Body of pancreas (tissue), 4 donors: ENCODE data around the gene THAP12.
A peak's percentile ranks its signal among the peaks of the same experiment; 100 is the strongest.

Source experiments
- POLR2A ChIP-seq, 3 donors: fragments of 450-650 bp; IDR thresholded peaks; one replicate each; pipeline ENCODE4 v1.6.1; 2016; ENCODE audit warnings: antibody characterized with exemption in 3 of 3, mild to moderate bottlenecking in 2 of 3
- TF ChIP-seq, protein P1 (sequence below), 7 experiments: fragments of 450-650 bp in 4 of 7; fragments of 200-600 bp in 3 of 7; sonication (generic) in 3 of 7; IDR thresholded peaks; one replicate each; pipeline ENCODE4 v1.5.1; 2016 to 2019; ENCODE audit warnings: antibody characterized with exemption in 7 of 7

DNA sequence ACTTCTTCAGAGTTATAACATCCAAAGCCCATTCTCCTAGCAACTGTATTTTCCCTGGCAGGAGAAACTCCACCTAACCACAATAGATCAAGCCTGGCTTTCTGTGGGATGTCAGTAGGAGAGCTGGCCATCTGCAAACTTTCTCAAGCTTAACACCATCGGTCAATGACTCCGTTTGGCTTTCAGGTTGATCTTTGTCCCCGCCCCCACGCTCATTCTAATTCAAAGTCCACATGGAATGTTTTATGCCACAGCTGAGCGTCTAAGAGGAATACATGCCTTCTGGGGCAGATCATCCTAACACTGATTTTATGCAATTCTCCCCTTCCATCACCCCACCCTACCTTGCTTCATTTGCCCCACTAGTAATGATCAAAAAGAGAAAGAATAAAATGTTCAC, 5.0 kb upstream of the THAP12 start:
- TF ChIP-seq POLR2A (IDR thresholded peaks at IDR 0.05): peak in 1 of 3 donors; percentile 32
- TF ChIP-seq, protein P1, sequence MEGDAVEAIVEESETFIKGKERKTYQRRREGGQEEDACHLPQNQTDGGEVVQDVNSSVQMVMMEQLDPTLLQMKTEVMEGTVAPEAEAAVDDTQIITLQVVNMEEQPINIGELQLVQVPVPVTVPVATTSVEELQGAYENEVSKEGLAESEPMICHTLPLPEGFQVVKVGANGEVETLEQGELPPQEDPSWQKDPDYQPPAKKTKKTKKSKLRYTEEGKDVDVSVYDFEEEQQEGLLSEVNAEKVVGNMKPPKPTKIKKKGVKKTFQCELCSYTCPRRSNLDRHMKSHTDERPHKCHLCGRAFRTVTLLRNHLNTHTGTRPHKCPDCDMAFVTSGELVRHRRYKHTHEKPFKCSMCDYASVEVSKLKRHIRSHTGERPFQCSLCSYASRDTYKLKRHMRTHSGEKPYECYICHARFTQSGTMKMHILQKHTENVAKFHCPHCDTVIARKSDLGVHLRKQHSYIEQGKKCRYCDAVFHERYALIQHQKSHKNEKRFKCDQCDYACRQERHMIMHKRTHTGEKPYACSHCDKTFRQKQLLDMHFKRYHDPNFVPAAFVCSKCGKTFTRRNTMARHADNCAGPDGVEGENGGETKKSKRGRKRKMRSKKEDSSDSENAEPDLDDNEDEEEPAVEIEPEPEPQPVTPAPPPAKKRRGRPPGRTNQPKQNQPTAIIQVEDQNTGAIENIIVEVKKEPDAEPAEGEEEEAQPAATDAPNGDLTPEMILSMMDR (IDR thresholded peaks at IDR 0.05): no peak
